HG03439 (cell line): Measurements from ENCODE around the gene LAMB3.

Experiments used
- ATAC-seq: cut with Tn5 transposase; IDR thresholded peaks from one replicate; pipeline ENCODE4 v1.9.1; 2021; ENCODE audit warnings: mild to moderate bottlenecking, moderate library complexity; ENCODE audit not compliant: unreplicated experiment

LAMB3 gene

GRCh38 chr1:209618756-209619420 is 33.3 kb downstream of the LAMB3 start:
- ATAC-seq: no peak

GRCh38 chr1:209618291-209618690 is 33.9 kb downstream of the LAMB3 start:
- no peak for ATAC-seq

GRCh38 chr1:209617755-209618154 is 34.5 kb downstream of the LAMB3 start:
- ATAC-seq: no peak

- no peak for ATAC-seq
Observed at GRCh38 chr1:209617047-209617673, 35.1 kb downstream of the LAMB3 start.

- no peak for ATAC-seq
Observed at GRCh38 chr1:209616366-209617046, 35.7 kb downstream of the LAMB3 start.

- ATAC-seq: no peak
Observed at GRCh38 chr1:209614906-209615305, 37.3 kb downstream of the LAMB3 start.

- no peak for ATAC-seq
Observed at GRCh38 chr1:209614151-209614420, 38.1 kb downstream of the LAMB3 start.

GRCh38 chr1:209613400-209614150 is 38.6 kb downstream of the LAMB3 start:
- ATAC-seq: no peak

- ATAC-seq: no peak
Observed at GRCh38 chr1:209612646-209613399, 39.4 kb downstream of the LAMB3 start.

GRCh38 chr1:209611771-209612570 is 40.3 kb downstream of the LAMB3 start:
- no peak for ATAC-seq

- ATAC-seq: no peak
Observed at GRCh38 chr1:209610631-209610905, 41.7 kb downstream of the LAMB3 start.

- no peak for ATAC-seq
Observed at GRCh38 chr1:209609791-209610630, 42.2 kb downstream of the LAMB3 start.

GRCh38 chr1:209609041-209609790 is 43.0 kb downstream of the LAMB3 start:
- ATAC-seq: no peak

- peak; percentile 22 for ATAC-seq
Observed at GRCh38 chr1:209607795-209608178, 44.4 kb downstream of the LAMB3 start.

- ATAC-seq: peak; percentile 91
Observed at GRCh38 chr1:209607102-209607794, 45.0 kb downstream of the LAMB3 start.

- ATAC-seq: no peak
Observed at GRCh38 chr1:209603877-209604276, 48.3 kb downstream of the LAMB3 start.

- peak; percentile 58 for ATAC-seq
Observed at GRCh38 chr1:209601809-209602657, 50.2 kb downstream of the LAMB3 start.
